Measurements from ENCODE around the gene E2F7. TPM values are rescaled to one million over a fixed set of nuclear protein-coding genes. Genes with fewer than 3 reads are reported as not detected.

Gene E2F7
- total RNA-seq, 2 donors from 2014 or later, result 10.7 to 15.0 TPM

- Mint-ChIP-seq H3K9me3 (no peaks in the 10 kb centered on the region), H3K4me3 (no peak overlapping the region), H3K27ac (no peak overlapping the region), H3K36me3 (no peaks in the 10 kb centered on the region), H3K27me3 (no peaks in the 10 kb centered on the region), H3K4me1 (ENCODE audit: low read depth in 2 of 2) (no peaks in the 10 kb centered on the region)
- DNase-seq (ENCODE audit: low spot score) (no peak), ATAC-seq (no peak)
Measured at GRCh38 chr12:77019920-77020319, 45.4 kb downstream of the E2F7 start.

GRCh38 chr12:77016606-77017005, 48.8 kb downstream of the E2F7 start:
- no peak for ATAC-seq
- Mint-ChIP-seq H3K9me3 (no peaks in the 10 kb centered on the region), H3K4me3 (no peak overlapping the region), H3K36me3 (no peaks in the 10 kb centered on the region), H3K4me1 (ENCODE audit: low read depth in 2 of 2) (no peaks in the 10 kb centered on the region), H3K27ac (no peak overlapping the region), H3K27me3 (no peaks in the 10 kb centered on the region)
- DNase-seq (ENCODE audit: low spot score), result no peak

- no peak overlapping the region for H3K4me3 Mint-ChIP-seq
- no peak overlapping the region for H3K27ac Mint-ChIP-seq
- H3K9me3 Mint-ChIP-seq, result no peaks in the 10 kb centered on the region
- peaks cover 4 to 6% of the 10 kb centered on the region in 2 donors for H3K4me1 Mint-ChIP-seq (ENCODE audit: low read depth in 2 of 2)
- no peaks in the 10 kb centered on the region for H3K36me3 Mint-ChIP-seq
- H3K27me3 Mint-ChIP-seq, result peaks cover 9 to 11% of the 10 kb centered on the region in 2 donors
- ATAC-seq, result no peak
- no peak for DNase-seq (ENCODE audit: low spot score)
Measured at GRCh38 chr12:77013091-77013490, 52.3 kb downstream of the E2F7 start.

GRCh38 chr12:77010691-77011548, 54.4 kb downstream of the E2F7 start:
- ATAC-seq (peak; percentile 70 to 80), DNase-seq (ENCODE audit: low spot score) (peak; percentile 67)
- Mint-ChIP-seq H3K27me3 (peaks cover 12 to 20% of the 10 kb centered on the region in 2 donors), H3K36me3 (no peaks in the 10 kb centered on the region), H3K4me1 (ENCODE audit: low read depth in 2 of 2) (peaks cover 4 to 6% of the 10 kb centered on the region in 2 donors), H3K4me3 (no peak overlapping the region), H3K27ac (no peak overlapping the region), H3K9me3 (no peaks in the 10 kb centered on the region)

GRCh38 chr12:77007476-77007875, 57.9 kb downstream of the E2F7 start:
- peaks cover 22 to 48% of the 10 kb centered on the region in 2 donors for H3K27me3 Mint-ChIP-seq
- no peak overlapping the region for H3K27ac Mint-ChIP-seq
- H3K36me3 Mint-ChIP-seq, result no peaks in the 10 kb centered on the region
- no peak overlapping the region for H3K4me3 Mint-ChIP-seq
- DNase-seq (ENCODE audit: low spot score) (no peak), ATAC-seq (no peak)
- peaks cover 4 to 8% of the 10 kb centered on the region in 2 donors for H3K4me1 Mint-ChIP-seq (ENCODE audit: low read depth in 2 of 2)
- no peaks in the 10 kb centered on the region for H3K9me3 Mint-ChIP-seq

- ATAC-seq, result no peak
- peaks cover 4 to 6% of the 10 kb centered on the region in 2 donors for H3K4me1 Mint-ChIP-seq (ENCODE audit: low read depth in 2 of 2)
- H3K27ac Mint-ChIP-seq, result no peak overlapping the region
- no peak for DNase-seq (ENCODE audit: low spot score)
- peaks cover 32 to 52% of the 10 kb centered on the region in 2 donors for H3K27me3 Mint-ChIP-seq
- H3K4me3 Mint-ChIP-seq, result no peak overlapping the region
- H3K36me3 Mint-ChIP-seq, result no peaks in the 10 kb centered on the region
- H3K9me3 Mint-ChIP-seq, result no peaks in the 10 kb centered on the region
Measured at GRCh38 chr12:77005611-77006098, 59.7 kb downstream of the E2F7 start.

- Mint-ChIP-seq H3K9me3 (no peaks in the 10 kb centered on the region), H3K4me3 (no peak overlapping the region), H3K36me3 (no peaks in the 10 kb centered on the region), H3K27ac (no peak overlapping the region), H3K27me3 (peaks cover 28 to 57% of the 10 kb centered on the region in 2 donors), H3K4me1 (ENCODE audit: low read depth in 2 of 2) (peaks cover 0 to 2% of the 10 kb centered on the region in 2 donors)
- DNase-seq (ENCODE audit: low spot score), result no peak
- no peak for ATAC-seq
Measured at GRCh38 chr12:77003914-77004313, 61.5 kb downstream of the E2F7 start.

GRCh38 chr12:77003246-77003645, 62.1 kb downstream of the E2F7 start:
- DNase-seq (ENCODE audit: low spot score), result no peak
- peaks cover 0 to 2% of the 10 kb centered on the region in 2 donors for H3K4me1 Mint-ChIP-seq (ENCODE audit: low read depth in 2 of 2)
- no peak overlapping the region for H3K27ac Mint-ChIP-seq
- H3K9me3 Mint-ChIP-seq, result no peaks in the 10 kb centered on the region
- ATAC-seq, result no peak
- H3K36me3 Mint-ChIP-seq, result no peaks in the 10 kb centered on the region
- peaks cover 26 to 53% of the 10 kb centered on the region in 2 donors for H3K27me3 Mint-ChIP-seq
- H3K4me3 Mint-ChIP-seq, result no peak overlapping the region

GRCh38 chr12:77002382-77002781, 63.0 kb downstream of the E2F7 start:
- DNase-seq (ENCODE audit: low spot score) (no peak), ATAC-seq (no peak)
- H3K27ac Mint-ChIP-seq, result no peak overlapping the region
- H3K36me3 Mint-ChIP-seq, result no peaks in the 10 kb centered on the region
- H3K9me3 Mint-ChIP-seq, result no peaks in the 10 kb centered on the region
- peaks cover 22 to 45% of the 10 kb centered on the region in 2 donors for H3K27me3 Mint-ChIP-seq
- H3K4me3 Mint-ChIP-seq, result no peak overlapping the region
- peaks cover 0 to 2% of the 10 kb centered on the region in 2 donors for H3K4me1 Mint-ChIP-seq (ENCODE audit: low read depth in 2 of 2)

GRCh38 chr12:77001276-77001675, 64.1 kb downstream of the E2F7 start:
- Mint-ChIP-seq H3K27ac (no peak overlapping the region), H3K9me3 (no peaks in the 10 kb centered on the region), H3K27me3 (peaks cover 22 to 43% of the 10 kb centered on the region in 2 donors), H3K36me3 (no peaks in the 10 kb centered on the region), H3K4me3 (no peak overlapping the region), H3K4me1 (ENCODE audit: low read depth in 2 of 2) (peaks cover 0 to 2% of the 10 kb centered on the region in 2 donors)
- ATAC-seq (no peak), DNase-seq (ENCODE audit: low spot score) (no peak)

GRCh38 chr12:76998908-76999556, 66.3 kb downstream of the E2F7 start:
- no peak for DNase-seq (ENCODE audit: low spot score)
- H3K27ac Mint-ChIP-seq, result no peak overlapping the region
- peaks cover 0 to 2% of the 10 kb centered on the region in 2 donors for H3K4me1 Mint-ChIP-seq (ENCODE audit: low read depth in 2 of 2)
- H3K36me3 Mint-ChIP-seq, result no peaks in the 10 kb centered on the region
- no peak overlapping the region for H3K4me3 Mint-ChIP-seq
- H3K9me3 Mint-ChIP-seq, result no peaks in the 10 kb centered on the region
- no peak for ATAC-seq
- H3K27me3 Mint-ChIP-seq, result peaks cover 22 to 34% of the 10 kb centered on the region in 2 donors

GRCh38 chr12:76998386-76998785, 67.0 kb downstream of the E2F7 start:
- Mint-ChIP-seq H3K27ac (no peak overlapping the region), H3K36me3 (no peaks in the 10 kb centered on the region), H3K9me3 (no peaks in the 10 kb centered on the region), H3K4me1 (ENCODE audit: low read depth in 2 of 2) (peaks cover 0 to 2% of the 10 kb centered on the region in 2 donors), H3K27me3 (peaks cover 18 to 34% of the 10 kb centered on the region in 2 donors), H3K4me3 (no peak overlapping the region)
- DNase-seq (ENCODE audit: low spot score) (no peak), ATAC-seq (no peak)

- no peak for DNase-seq (ENCODE audit: low spot score)
- Mint-ChIP-seq H3K36me3 (no peaks in the 10 kb centered on the region), H3K4me1 (ENCODE audit: low read depth in 2 of 2) (no peaks in the 10 kb centered on the region), H3K27ac (no peak overlapping the region), H3K27me3 (peaks cover 12 to 27% of the 10 kb centered on the region in 2 donors), H3K4me3 (no peak overlapping the region), H3K9me3 (no peaks in the 10 kb centered on the region)
- ATAC-seq, result no peak
Measured at GRCh38 chr12:76997011-76997780, 68.2 kb downstream of the E2F7 start.

All from natural killer cell treated with Interleukin-12 subunit alpha and Interleukin-12 subunit beta and Interleukin-15 and Interleukin-18, amount 100 ng/mL, for 72 hours (primary cell).